Activated B cell treated with CpG ODN at 0.5 μM for 24 hours (primary cell): ENCODE results near the gene PRRG4. TPM values are rescaled to one million over a fixed set of nuclear protein-coding genes. Genes with fewer than 3 reads are reported as not detected.

Experiments
- ATAC-seq: fragments of 200-7000 bp; cut with Tn5 transposase; one replicate; pipeline ENCODE4 v1.10.0; 2021; ENCODE audit warnings: low read depth, mild to moderate bottlenecking, moderate library complexity
- CTCF ChIA-PET: fragments of 350-600 bp; sonication (Branson Sonifier 250); formaldehyde crosslinking; loops from one replicate; lab custom pipeline; 2021; ENCODE audit warnings: antibody characterized with exemption; lab: Charles Lee
- POLR2A ChIA-PET: fragments of 350-600 bp; sonication (Branson Sonifier 250); formaldehyde crosslinking; loops from one replicate; lab custom pipeline; 2021; ENCODE audit warnings: antibody characterized with exemption; lab: Charles Lee
- DNase-seq: peaks from one replicate; pipeline ENCODE4 v3.0.0; 2022
- H3K27ac Mint-ChIP-seq: one replicate; pipeline ENCODE4 v1.8.0; 2020; ENCODE audit warnings: mixed read lengths
- H3K27me3 Mint-ChIP-seq: one replicate; pipeline ENCODE4 v1.8.0; 2021; ENCODE audit warnings: mixed read lengths
- H3K36me3 Mint-ChIP-seq: one replicate; pipeline ENCODE4 v1.8.0; 2021; ENCODE audit warnings: low read depth, mixed read lengths
- H3K4me1 Mint-ChIP-seq: one replicate; pipeline ENCODE4 v1.8.0; 2021; ENCODE audit warnings: mixed read lengths
- H3K4me3 Mint-ChIP-seq: one replicate; pipeline ENCODE4 v1.8.0; 2020; ENCODE audit warnings: mild to moderate bottlenecking, mixed read lengths
- H3K9me3 Mint-ChIP-seq: one replicate; pipeline ENCODE4 v1.8.0; 2020; ENCODE audit warnings: mixed read lengths
- intact Hi-C: fragments of 100-400 bp; cut with micrococcal nuclease; formaldehyde crosslinking; loops from one replicate; pipeline ENCODE4 v1.15.1; 2024
- total RNA-seq: library from RNA; stranded (reverse); gene quantifications from 2 replicates; pipeline ENCODE4 v1.2.3, GENCODE V29; 2022
- TF ChIP-seq, protein P1 (sequence below): fragments of 200-600 bp; IDR thresholded peaks from one replicate; pipeline ENCODE4 v1.8.0; 2022; ENCODE audit warnings: antibody characterized with exemption, mild to moderate bottlenecking

Gene PRRG4
- total RNA-seq, 1 donor from 2014 or later: 0.33 TPM

GRCh38 chr11:32902089-32902665, 72.5 kb downstream of the PRRG4 start:
- no peak for ATAC-seq

GRCh38 chr11:32905028-32905667, 75.4 kb downstream of the PRRG4 start:
- TF ChIP-seq, protein P1, sequence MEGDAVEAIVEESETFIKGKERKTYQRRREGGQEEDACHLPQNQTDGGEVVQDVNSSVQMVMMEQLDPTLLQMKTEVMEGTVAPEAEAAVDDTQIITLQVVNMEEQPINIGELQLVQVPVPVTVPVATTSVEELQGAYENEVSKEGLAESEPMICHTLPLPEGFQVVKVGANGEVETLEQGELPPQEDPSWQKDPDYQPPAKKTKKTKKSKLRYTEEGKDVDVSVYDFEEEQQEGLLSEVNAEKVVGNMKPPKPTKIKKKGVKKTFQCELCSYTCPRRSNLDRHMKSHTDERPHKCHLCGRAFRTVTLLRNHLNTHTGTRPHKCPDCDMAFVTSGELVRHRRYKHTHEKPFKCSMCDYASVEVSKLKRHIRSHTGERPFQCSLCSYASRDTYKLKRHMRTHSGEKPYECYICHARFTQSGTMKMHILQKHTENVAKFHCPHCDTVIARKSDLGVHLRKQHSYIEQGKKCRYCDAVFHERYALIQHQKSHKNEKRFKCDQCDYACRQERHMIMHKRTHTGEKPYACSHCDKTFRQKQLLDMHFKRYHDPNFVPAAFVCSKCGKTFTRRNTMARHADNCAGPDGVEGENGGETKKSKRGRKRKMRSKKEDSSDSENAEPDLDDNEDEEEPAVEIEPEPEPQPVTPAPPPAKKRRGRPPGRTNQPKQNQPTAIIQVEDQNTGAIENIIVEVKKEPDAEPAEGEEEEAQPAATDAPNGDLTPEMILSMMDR: no peak
- no peak for ATAC-seq
- intact Hi-C loops: no loop called here
- CTCF ChIA-PET: no interaction called here
- no peaks in the 10 kb centered on the region for H3K9me3 Mint-ChIP-seq
- DNase-seq: no peak
- POLR2A ChIA-PET: no interaction called here
- no peak overlapping the region for H3K4me3 Mint-ChIP-seq
- H3K36me3 Mint-ChIP-seq: peaks cover 7% of the 10 kb centered on the region
- H3K27ac Mint-ChIP-seq: no peak overlapping the region
- no peaks in the 10 kb centered on the region for H3K27me3 Mint-ChIP-seq
- H3K4me1 Mint-ChIP-seq: peaks cover 12% of the 10 kb centered on the region

More at GRCh38 chr11:32902089-32902665, 72.5 kb downstream of the PRRG4 start:
- Mint-ChIP-seq H3K36me3 (peaks cover 7% of the 10 kb centered on the region), H3K4me1 (peaks cover 11% of the 10 kb centered on the region), H3K27ac (no peak overlapping the region), H3K4me3 (no peak overlapping the region), H3K9me3 (no peaks in the 10 kb centered on the region), H3K27me3 (no peaks in the 10 kb centered on the region)
- DNase-seq: no peak
- intact Hi-C loops: no loop called here
- TF ChIP-seq, protein P1: no peak
- CTCF ChIA-PET: interaction anchor here (2.5 kb wide), 1 partner anchor 10 kb away, joined by 5 read pairs; the partner anchor contains the start of gene QSER1
- POLR2A ChIA-PET: no interaction called here

Other genes with a start within 250 kb of the PRRG4 start
- 234 and 248 TPM in 2 replicates for gene EIF3M, start 246.1 kb upstream of the PRRG4 start, total RNA-seq
- gene CCDC73, start 35.3 kb upstream of the PRRG4 start, total RNA-seq: 0.07 TPM in 1 of 2 replicates, not detected in the other
- gene QSER1, start 62.9 kb downstream of the PRRG4 start, total RNA-seq: 13.4 and 15.1 TPM in 2 replicates
- gene DEPDC7, start 186.0 kb downstream of the PRRG4 start, total RNA-seq: 0.27 TPM in 1 of 2 replicates, not detected in the other
- 13.5 and 17.7 TPM in 2 replicates for gene TCP11L1, start 209.6 kb downstream of the PRRG4 start, total RNA-seq